Ishikawa (cell line): ENCODE data around the gene DNAJC9.

Experiments
- CEBPB ChIP-seq: IDR thresholded peaks from 2 replicates; pipeline ENCODE4 v1.6.1; 2012
- CREB1 ChIP-seq: IDR thresholded peaks from 2 replicates; pipeline ENCODE4 v1.6.1; 2012; ENCODE audit warnings: low read depth
- EGR1 ChIP-seq: IDR thresholded peaks from 2 replicates; pipeline ENCODE4 v1.6.1; 2012
- EP300 ChIP-seq: IDR thresholded peaks from 2 replicates; pipeline ENCODE4 v1.6.1; 2012; ENCODE audit warnings: borderline replicate concordance
- FOXM1 ChIP-seq: IDR thresholded peaks from 2 replicates; pipeline ENCODE4 v1.6.1; 2012; ENCODE audit warnings: low read depth, borderline replicate concordance
- NFIC ChIP-seq: IDR thresholded peaks from 2 replicates; pipeline ENCODE4 v1.6.1; 2012
- RAD21 ChIP-seq: IDR thresholded peaks from 2 replicates; pipeline ENCODE4 v1.6.1; 2012; ENCODE audit warnings: low read depth
- TAF1 ChIP-seq: IDR thresholded peaks from 2 replicates; pipeline ENCODE4 v1.6.1; 2012; ENCODE audit warnings: low read depth, mild to moderate bottlenecking
- TCF12 ChIP-seq: IDR thresholded peaks from 2 replicates; pipeline ENCODE4 v1.6.1; 2012; ENCODE audit warnings: low read depth
- TEAD4 ChIP-seq: IDR thresholded peaks from 2 replicates; pipeline ENCODE4 v1.6.1; 2012
- YY1 ChIP-seq: IDR thresholded peaks from 2 replicates; pipeline ENCODE4 v1.6.1; 2012; ENCODE audit warnings: low read depth
- ZBTB7A ChIP-seq: IDR thresholded peaks from 2 replicates; pipeline ENCODE4 v1.6.1; 2012; ENCODE audit warnings: low read depth
- TF ChIP-seq, protein P1 (sequence below): IDR thresholded peaks from 2 replicates; pipeline ENCODE4 v1.6.1; 2012
- TF ChIP-seq, protein P2 (sequence below): IDR thresholded peaks from 2 replicates; pipeline ENCODE4 v1.6.1; 2012; ENCODE audit warnings: low read depth, mild to moderate bottlenecking
- TF ChIP-seq, protein P3 (sequence below): IDR thresholded peaks from 2 replicates; pipeline ENCODE4 v1.6.1; 2012

Gene DNAJC9

DNA sequence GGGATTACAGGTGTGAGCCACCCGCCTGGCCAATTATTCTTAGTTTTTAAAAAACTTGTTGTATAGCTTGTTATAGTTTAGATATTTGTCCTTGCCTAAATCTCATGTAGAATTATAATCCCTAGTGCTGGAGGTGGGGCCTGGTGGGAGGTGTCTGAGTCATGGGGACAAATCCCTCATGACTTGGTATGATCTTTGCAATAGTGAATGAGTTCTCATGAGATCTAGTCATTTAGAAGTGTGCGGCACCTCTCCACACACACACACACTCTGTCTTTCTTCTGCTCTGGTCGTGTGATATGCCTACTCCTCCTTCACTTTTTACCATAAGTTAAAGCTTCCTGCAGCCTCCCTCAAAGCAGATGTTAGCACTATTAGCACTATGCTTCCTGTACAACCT is 42.0 kb downstream of the DNAJC9 start:
- TF ChIP-seq ZBTB7A (no peak), TAF1 (no peak), TEAD4 (no peak), EP300 (no peak), RAD21 (no peak), EGR1 (no peak), YY1 (no peak), FOXM1 (no peak), NFIC (no peak), TCF12 (no peak), CEBPB (no peak), CREB1 (no peak)
- TF ChIP-seq, protein P1, sequence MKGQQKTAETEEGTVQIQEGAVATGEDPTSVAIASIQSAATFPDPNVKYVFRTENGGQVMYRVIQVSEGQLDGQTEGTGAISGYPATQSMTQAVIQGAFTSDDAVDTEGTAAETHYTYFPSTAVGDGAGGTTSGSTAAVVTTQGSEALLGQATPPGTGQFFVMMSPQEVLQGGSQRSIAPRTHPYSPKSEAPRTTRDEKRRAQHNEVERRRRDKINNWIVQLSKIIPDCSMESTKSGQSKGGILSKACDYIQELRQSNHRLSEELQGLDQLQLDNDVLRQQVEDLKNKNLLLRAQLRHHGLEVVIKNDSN, result no peak
- TF ChIP-seq, protein P2, sequence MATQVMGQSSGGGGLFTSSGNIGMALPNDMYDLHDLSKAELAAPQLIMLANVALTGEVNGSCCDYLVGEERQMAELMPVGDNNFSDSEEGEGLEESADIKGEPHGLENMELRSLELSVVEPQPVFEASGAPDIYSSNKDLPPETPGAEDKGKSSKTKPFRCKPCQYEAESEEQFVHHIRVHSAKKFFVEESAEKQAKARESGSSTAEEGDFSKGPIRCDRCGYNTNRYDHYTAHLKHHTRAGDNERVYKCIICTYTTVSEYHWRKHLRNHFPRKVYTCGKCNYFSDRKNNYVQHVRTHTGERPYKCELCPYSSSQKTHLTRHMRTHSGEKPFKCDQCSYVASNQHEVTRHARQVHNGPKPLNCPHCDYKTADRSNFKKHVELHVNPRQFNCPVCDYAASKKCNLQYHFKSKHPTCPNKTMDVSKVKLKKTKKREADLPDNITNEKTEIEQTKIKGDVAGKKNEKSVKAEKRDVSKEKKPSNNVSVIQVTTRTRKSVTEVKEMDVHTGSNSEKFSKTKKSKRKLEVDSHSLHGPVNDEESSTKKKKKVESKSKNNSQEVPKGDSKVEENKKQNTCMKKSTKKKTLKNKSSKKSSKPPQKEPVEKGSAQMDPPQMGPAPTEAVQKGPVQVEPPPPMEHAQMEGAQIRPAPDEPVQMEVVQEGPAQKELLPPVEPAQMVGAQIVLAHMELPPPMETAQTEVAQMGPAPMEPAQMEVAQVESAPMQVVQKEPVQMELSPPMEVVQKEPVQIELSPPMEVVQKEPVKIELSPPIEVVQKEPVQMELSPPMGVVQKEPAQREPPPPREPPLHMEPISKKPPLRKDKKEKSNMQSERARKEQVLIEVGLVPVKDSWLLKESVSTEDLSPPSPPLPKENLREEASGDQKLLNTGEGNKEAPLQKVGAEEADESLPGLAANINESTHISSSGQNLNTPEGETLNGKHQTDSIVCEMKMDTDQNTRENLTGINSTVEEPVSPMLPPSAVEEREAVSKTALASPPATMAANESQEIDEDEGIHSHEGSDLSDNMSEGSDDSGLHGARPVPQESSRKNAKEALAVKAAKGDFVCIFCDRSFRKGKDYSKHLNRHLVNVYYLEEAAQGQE, result no peak
- TF ChIP-seq, protein P3, sequence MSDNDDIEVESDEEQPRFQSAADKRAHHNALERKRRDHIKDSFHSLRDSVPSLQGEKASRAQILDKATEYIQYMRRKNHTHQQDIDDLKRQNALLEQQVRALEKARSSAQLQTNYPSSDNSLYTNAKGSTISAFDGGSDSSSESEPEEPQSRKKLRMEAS, result no peak
